KG1 (cell line): ENCODE data around the gene C19orf33.
"Not testable (repeated sequence)": the region's sequence is repeated elsewhere in the genome, so short reads cannot be mapped to it uniquely, and the experiment has no call there.

Source experiments
- DNase-seq: peaks from one replicate; lab custom pipeline; 2025; lab: John Stamatoyannopoulos, UW

Gene C19orf33

GRCh38 chr19:38339011-38339410 lies 35.0 kb downstream of the C19orf33 start:
- not testable (repeated sequence) for DNase-seq

GRCh38 chr19:38340927-38341326 lies 36.9 kb downstream of the C19orf33 start:
- DNase-seq = no peak

- DNase-seq = no peak
Observed at GRCh38 chr19:38346837-38347236, 42.8 kb downstream of the C19orf33 start.

GRCh38 chr19:38350883-38351282 lies 46.8 kb downstream of the C19orf33 start:
- DNase-seq = no peak

GRCh38 chr19:38351865-38352395 lies 47.9 kb downstream of the C19orf33 start:
- no peak for DNase-seq

GRCh38 chr19:38352611-38353010 lies 48.6 kb downstream of the C19orf33 start:
- no peak for DNase-seq
